ENCODE measurements around the gene MAGEC1.

Gene MAGEC1

GRCh38 chrX:141903400-141904155 is at the start of gene MAGEC1:
Gene MAGEC1 (plus strand): TSS chrX:141903894. CDS start chrX:141905073, 1,179 bp downstream.
- no peak for DNase-seq

GRCh38 chrX:141857479-141857878 is 46.2 kb upstream of the MAGEC1 start:
- DNase-seq, result no peak

GRCh38 chrX:141879616-141880015 is 24.1 kb upstream of the MAGEC1 start:
- no peak for DNase-seq

GRCh38 chrX:141888811-141889210 is 14.9 kb upstream of the MAGEC1 start:
- peak; percentile 76 for DNase-seq

GRCh38 chrX:141894733-141895132 is 9.0 kb upstream of the MAGEC1 start:
- DNase-seq, result no peak

- no peak for DNase-seq
Observed at GRCh38 chrX:141897690-141898089, 6.0 kb upstream of the MAGEC1 start.

GRCh38 chrX:141902366-141902765 is 1.3 kb upstream of the MAGEC1 start:
- peak; percentile 3 for DNase-seq

- DNase-seq, result no peak
Observed at GRCh38 chrX:141904262-141904661, 568 bp downstream of the MAGEC1 start.

- no peak for DNase-seq
Observed at GRCh38 chrX:141917801-141918200, 14.1 kb downstream of the MAGEC1 start.

- DNase-seq, result peak; percentile 40
Observed at GRCh38 chrX:141924293-141924692, 20.6 kb downstream of the MAGEC1 start.

GRCh38 chrX:141928432-141928831 is 24.7 kb downstream of the MAGEC1 start:
- no peak for DNase-seq

- DNase-seq, result no peak
Observed at GRCh38 chrX:141934059-141934641, 30.5 kb downstream of the MAGEC1 start.

- no peak for DNase-seq
Observed at GRCh38 chrX:141935645-141936044, 32.0 kb downstream of the MAGEC1 start.

GRCh38 chrX:141936080-141936479 is 32.4 kb downstream of the MAGEC1 start:
- no peak for DNase-seq

GRCh38 chrX:141941234-141941633 is 37.5 kb downstream of the MAGEC1 start:
- DNase-seq, result no peak

- no peak for DNase-seq
Observed at GRCh38 chrX:141945426-141945825, 41.7 kb downstream of the MAGEC1 start.

- no peak for DNase-seq
Observed at GRCh38 chrX:141947350-141947749, 43.7 kb downstream of the MAGEC1 start.

GRCh38 chrX:141952603-141953002 is 48.9 kb downstream of the MAGEC1 start:
- no peak for DNase-seq

GRCh38 chrX:141958675-141959074 is 55.0 kb downstream of the MAGEC1 start:
- no peak for DNase-seq

Measured in EL (cell line).